Coronary artery (tissue), 2 donors: ENCODE data around the gene VPS13A.

Experiments
- DNase-seq: peaks from one replicate; pipeline ENCODE4 v3.0.0-alpha.2; 2017; ENCODE audit warnings: low spot score
- H3K27ac ChIP-seq, 2 donors: fragments of 200-600 bp; sonication (generic); one replicate each; pipeline ENCODE4 v1.5.1; 2016 to 2019
- H3K4me3 ChIP-seq: fragments of 200-600 bp; sonication (generic); 2 replicates; pipeline ENCODE4 v1.5.1; 2016; ENCODE audit warnings: mild to moderate bottlenecking, moderate library complexity
- TF ChIP-seq, protein P1 (sequence below): fragments of 200-600 bp; sonication (generic); IDR thresholded peaks from one replicate; pipeline ENCODE4 v1.5.1; 2019; ENCODE audit warnings: antibody characterized with exemption

The VPS13A gene

DNA sequence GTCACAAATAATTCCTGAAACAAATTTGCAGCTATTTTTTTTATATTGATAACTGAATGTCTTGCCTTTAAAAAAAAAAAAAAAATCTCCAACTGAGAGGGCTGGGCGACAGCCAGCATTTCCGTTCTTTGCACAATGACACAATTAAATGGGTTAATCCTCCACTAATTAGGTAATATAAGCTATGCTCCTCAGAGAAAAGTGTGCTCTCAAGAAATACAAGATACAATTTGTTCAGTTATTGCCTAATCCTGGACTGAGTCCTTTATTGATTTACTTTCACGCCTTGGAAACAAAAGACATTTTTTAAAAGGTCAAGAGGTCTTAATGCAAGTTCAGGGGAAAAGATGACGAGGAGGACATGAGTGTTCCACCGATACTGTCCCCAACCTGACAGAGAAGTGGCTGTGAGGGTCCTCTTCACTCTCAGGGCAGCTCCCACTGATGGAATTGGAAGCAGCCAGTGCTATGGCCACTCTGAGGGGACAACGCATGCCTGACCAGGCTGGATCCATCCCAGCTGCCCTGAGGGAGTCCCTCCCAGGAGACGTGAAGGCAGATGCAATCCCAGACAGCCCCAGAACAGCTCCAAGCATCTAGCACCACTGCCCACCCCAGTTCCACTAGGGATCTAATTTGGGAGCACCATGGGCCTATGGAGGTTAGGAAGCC, 250.1 kb downstream of the VPS13A start:
- TF ChIP-seq, protein P1, sequence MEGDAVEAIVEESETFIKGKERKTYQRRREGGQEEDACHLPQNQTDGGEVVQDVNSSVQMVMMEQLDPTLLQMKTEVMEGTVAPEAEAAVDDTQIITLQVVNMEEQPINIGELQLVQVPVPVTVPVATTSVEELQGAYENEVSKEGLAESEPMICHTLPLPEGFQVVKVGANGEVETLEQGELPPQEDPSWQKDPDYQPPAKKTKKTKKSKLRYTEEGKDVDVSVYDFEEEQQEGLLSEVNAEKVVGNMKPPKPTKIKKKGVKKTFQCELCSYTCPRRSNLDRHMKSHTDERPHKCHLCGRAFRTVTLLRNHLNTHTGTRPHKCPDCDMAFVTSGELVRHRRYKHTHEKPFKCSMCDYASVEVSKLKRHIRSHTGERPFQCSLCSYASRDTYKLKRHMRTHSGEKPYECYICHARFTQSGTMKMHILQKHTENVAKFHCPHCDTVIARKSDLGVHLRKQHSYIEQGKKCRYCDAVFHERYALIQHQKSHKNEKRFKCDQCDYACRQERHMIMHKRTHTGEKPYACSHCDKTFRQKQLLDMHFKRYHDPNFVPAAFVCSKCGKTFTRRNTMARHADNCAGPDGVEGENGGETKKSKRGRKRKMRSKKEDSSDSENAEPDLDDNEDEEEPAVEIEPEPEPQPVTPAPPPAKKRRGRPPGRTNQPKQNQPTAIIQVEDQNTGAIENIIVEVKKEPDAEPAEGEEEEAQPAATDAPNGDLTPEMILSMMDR, result no peak
- no peak for DNase-seq
- H3K27ac ChIP-seq, result no peak overlapping the region
- H3K4me3 ChIP-seq, result no peak overlapping the region

- no peak for DNase-seq
- TF ChIP-seq, protein P1, result no peak
- H3K4me3 ChIP-seq, result no peak overlapping the region
- no peak overlapping the region for H3K27ac ChIP-seq
Measured at GRCh38 chr9:77429928-77430327, 252.6 kb downstream of the VPS13A start.

DNA sequence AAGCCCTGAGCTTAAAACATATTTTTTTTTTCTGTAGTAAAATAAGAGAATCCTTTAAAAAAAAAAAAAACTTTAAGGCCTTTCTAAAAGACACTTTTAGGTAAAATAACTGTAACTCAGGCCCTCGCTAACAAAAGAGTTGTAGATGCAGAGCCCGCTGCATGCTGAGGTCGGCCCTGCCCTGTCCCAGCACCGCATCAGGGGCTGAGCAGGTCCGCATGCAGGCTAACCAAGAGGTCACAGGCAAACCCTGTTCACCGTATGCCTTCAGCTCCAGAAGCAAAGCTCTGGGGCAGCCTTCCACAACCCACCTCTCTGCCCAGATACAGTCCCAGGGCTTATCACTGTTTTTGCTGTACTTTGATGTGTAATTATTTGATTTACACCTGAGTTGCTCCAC, 254.7 kb downstream of the VPS13A start:
- Histone ChIP-seq H3K4me3 (no peak overlapping the region), H3K27ac (no peak overlapping the region)
- TF ChIP-seq, protein P1, result no peak
- DNase-seq, result no peak

DNA sequence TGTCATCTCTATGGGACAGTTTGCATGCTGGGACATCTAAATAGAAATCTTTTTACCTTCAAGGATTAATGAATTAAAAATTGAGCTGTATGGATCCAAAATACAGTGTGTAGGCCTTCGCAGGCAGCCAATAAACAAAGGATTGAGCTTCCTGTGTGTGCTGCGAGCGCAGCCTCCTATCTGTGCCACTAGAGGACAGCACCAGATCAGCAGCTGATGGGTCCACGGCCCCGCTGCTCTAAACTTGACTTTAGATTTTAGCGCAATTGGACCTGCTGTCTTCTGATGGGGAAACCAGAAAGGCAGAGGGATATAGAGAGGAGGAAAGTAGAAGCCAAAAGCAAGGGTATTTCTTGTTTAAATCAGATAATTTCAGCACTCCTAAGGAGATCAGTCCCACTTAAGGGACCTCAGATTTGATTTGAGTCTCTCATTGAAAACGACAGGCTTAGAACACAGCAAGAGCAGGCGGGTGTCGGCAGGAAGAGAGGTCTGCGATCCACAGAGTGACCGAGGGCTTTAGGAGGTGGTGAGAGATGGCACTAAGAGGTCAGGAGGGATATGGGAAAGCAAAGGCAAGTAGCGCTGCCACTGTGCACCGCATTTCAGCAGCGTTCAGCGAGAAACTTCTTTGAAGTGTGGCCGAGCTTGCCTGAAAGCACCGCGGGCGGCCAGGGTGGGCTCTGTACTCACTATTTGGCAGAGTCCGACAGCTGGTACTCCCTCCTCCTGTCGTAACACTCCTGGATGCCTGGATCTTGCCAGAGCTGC, 256.5 kb downstream of the VPS13A start:
- no peak overlapping the region for H3K4me3 ChIP-seq
- TF ChIP-seq, protein P1, result peak; percentile 62
- H3K27ac ChIP-seq, result no peak overlapping the region
- DNase-seq, result no peak

DNA sequence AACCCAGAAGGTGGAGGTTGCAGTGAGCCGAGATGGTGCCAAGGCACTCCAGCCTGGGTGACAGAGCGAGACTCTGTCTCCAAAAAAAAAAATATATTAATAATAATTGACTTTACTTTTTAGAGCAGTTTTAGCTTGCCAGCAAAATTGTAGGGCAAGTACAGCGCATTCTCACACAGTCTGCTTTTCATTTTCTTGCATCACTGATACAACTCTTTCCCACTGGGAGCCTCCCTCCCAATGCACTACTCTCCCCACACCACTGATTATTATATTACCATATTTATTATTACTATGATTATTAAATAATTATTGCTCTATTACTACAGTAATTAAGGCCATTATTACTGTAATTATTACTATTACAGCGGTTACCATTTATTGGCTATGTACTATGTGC, 257.9 kb downstream of the VPS13A start:
- TF ChIP-seq, protein P1, result no peak
- DNase-seq, result no peak
- no peak overlapping the region for H3K4me3 ChIP-seq
- H3K27ac ChIP-seq, result no peak overlapping the region

GRCh38 chr9:77435688-77436087, 258.4 kb downstream of the VPS13A start:
- Histone ChIP-seq H3K27ac (no peak overlapping the region), H3K4me3 (no peak overlapping the region)
- DNase-seq, result no peak
- TF ChIP-seq, protein P1, result no peak

DNA sequence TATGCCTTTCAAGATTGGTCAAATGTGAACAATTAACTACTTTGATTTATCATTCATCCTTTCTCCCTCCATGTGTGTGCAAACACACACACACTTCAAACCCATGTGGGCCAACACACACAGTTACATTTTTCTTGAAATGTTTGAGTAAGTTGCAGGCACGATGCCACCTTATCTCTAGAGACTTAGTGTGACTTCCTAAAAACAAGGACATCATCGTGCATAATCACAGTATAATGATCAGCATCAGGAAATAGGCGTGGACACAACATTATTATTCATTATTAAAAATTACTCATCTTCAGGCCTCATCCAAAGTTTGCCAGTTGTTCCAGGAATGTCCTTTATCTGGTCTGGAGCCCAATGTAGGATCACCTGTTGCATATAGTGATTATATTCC, 261.3 kb downstream of the VPS13A start:
- TF ChIP-seq, protein P1, result no peak
- Histone ChIP-seq H3K27ac (no peak overlapping the region), H3K4me3 (no peak overlapping the region)
- no peak for DNase-seq
